Measurements from ENCODE around the gene SPACA9. TPM values are rescaled to one million over a fixed set of nuclear protein-coding genes. Genes with fewer than 3 reads are reported as not detected.

SPACA9 gene
- polyA plus RNA-seq, 4 donors: 6.2 to 10.5 (median 8.6) TPM

DNA sequence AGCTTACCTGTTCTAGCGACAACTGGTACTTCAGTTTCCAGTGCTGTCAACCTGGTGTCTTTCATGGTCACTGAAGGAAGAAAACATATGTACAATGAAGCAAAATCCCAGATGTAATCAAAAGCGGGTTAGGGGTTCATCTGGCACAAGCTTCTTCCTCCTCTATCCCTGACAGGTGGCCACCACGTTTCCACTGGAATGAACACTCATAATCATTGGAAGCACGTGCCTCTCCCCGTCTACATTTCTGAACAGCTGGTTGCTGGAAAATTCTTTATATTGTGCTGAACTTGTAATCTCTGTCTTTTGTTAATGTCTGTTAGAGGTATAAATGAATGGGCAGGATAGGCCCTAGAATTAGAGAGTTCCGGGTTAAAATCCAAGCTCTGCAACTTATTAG lies 56.3 kb downstream of the SPACA9 start:
- DNase-seq (ENCODE audit: low read depth in 4 of 4, low spot score in 3 of 4): no peak

DNA sequence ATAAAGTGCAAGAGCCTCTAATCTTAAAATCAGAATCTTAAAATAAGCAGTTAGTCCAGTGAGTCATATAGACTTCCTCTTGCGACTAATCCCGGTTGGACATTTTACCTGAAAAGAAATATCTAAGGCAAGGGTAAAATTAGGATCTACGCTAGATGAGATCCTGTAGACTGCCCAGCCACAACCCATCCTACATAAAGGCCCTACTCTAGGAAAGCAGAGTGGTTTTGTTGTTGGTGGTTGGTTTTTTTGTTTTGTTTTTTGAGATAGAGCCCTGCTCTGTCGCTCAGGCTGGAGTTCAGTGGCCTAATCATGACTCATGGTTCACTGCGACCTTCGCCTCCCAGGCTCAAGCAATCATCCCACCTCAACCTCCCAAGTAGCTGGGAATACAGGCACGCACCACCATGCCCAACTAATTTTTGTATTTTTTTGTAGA lies 58.8 kb downstream of the SPACA9 start:
- no peak for DNase-seq (ENCODE audit: low read depth in 4 of 4, low spot score in 3 of 4)

DNA sequence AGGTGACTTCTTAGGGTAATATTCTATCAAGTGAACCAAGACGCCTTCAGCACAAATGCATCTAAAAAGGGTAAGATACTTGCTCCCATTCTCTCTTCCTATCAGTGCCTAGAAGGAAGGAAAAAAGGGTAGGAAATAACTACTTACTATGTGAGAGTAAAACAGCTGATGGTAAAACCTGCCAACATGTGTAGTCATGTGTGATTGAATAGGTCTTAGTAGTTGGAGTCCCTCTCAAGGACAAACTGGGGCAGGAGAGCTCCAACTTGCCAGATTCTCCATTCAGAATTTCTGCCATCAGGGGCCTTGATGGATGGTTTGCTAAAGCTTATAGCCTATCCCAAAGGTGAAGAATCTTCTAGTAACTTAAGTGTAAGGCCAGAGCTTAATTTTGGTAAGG lies 60.5 kb downstream of the SPACA9 start:
- no peak for DNase-seq (ENCODE audit: low read depth in 4 of 4, low spot score in 3 of 4)

Other genes starting within 250 kb of the SPACA9 start
- 10 to 100 TPM; 10.3 to 20.0 (median 15.9) TPM for gene DDX31, start 208.9 kb upstream of the SPACA9 start, polyA plus RNA-seq (ENCODE audit: insufficient read length in 4 of 4)
- 10 to 100 TPM; 23.3 to 28.3 (median 26.2) TPM for gene GTF3C4, start 208.4 kb upstream of the SPACA9 start, polyA plus RNA-seq (ENCODE audit: insufficient read length in 4 of 4)
- gene AK8, start 614 bp upstream of the SPACA9 start, polyA plus RNA-seq (ENCODE audit: insufficient read length in 4 of 4): 1 to 10 TPM; 2.0 to 3.9 (median 3.8) TPM
- gene TSC1, start 65.7 kb downstream of the SPACA9 start, polyA plus RNA-seq (ENCODE audit: insufficient read length in 4 of 4): 10 to 100 TPM; 38.2 to 59.5 (median 45.5) TPM
- 1 to 10 TPM in 1 of 4 donors, under 1 TPM in 3; 0.39 to 1.3 (median 0.70) TPM for gene GFI1B, start 99.8 kb downstream of the SPACA9 start, polyA plus RNA-seq (ENCODE audit: insufficient read length in 4 of 4)
- gene GTF3C5, start 152.1 kb downstream of the SPACA9 start, polyA plus RNA-seq (ENCODE audit: insufficient read length in 4 of 4): 10 to 100 TPM; 53.2 to 79.9 (median 64.2) TPM
- gene CEL, start 183.1 kb downstream of the SPACA9 start, polyA plus RNA-seq (ENCODE audit: insufficient read length in 4 of 4): 1 to 10 TPM; 2.0 to 5.6 (median 4.8) TPM
- 10 to 100 TPM; 28.5 to 39.6 (median 33.9) TPM for gene RALGDS, start 242.3 kb downstream of the SPACA9 start, polyA plus RNA-seq (ENCODE audit: insufficient read length in 4 of 4)